CD1c-positive myeloid dendritic cell (primary cell): Measurements from ENCODE around the gene PLCL1.

ENCODE experiments used
- DNase-seq: peaks from one replicate; pipeline ENCODE4 v3.0.0-alpha.2; 2016; ENCODE audit errors: extremely low spot score

PLCL1 gene

DNA sequence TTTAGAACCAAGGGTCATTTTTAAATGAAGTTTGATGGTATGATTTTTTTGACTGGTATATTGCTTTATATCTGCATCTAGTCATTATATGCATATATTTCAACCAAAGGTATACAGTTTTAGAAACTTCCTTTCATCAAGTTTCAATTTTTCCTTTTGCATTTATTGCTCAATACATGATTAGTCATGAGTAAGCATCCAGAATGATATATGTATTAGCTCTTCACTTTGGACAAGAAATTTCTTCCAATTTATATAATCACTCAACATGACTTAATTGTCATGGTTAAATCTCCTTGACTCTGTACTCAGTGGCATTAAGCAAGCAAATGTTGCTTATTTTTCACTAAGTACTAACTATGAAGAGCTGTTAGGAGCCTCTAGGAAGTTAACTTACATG, 123.6 kb downstream of the PLCL1 start:
- no peak for DNase-seq

DNA sequence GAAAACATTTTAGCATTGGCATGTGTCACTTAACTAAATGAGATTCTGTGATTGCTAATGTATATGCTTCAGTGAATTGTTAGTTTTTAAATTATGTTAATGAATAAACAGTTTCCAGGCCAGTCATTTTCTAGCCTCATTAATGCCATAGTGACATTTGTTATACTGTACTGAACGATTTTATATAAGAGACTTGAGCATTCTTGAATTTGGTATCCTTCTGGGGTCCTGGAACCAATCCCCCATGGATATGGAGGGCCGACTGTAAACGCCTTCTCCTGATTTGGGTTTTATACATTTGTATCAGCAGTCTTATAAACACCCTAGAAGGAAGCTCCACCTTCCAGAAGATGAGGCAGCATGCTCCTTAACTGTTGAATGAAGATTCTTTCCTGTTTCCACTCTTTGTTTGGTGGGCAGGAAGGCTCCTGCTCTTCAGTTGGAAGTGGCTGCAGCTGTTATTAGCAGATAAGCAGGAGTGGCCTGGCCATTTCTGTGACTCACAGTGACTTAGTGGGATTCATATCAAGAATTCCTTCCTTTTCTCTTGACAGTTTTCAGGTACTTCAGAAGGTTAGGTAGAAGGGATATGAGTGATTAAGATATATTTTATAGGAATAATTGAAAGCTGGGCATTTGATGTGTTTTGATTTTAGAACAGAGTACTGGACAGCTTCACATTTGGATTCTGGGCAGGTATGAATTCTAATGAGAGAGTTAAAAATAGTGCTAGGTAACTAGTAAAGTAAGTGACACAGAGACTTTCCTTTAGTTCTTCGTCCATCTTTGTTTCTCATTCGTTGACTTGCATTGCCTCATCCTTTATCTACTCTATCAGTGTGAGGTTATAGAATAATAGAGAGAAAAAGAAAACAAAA, 124.9 kb downstream of the PLCL1 start:
- DNase-seq = no peak

DNA sequence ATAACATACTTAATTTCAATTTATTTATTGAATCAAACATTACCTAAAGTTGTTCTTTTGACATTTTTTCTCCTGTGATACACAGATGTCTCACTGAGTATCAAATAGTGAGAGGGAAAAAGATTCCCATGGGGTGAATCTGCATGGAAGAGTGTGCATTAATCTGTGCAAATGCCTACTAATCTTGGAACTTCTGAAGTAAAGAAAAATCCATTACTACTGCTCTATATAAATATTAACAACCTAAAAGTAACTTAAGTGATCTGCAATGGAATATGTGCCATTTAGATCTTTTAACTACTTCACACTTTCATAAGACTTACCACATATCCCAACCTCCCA, 125.5 kb downstream of the PLCL1 start:
- DNase-seq = no peak

DNA sequence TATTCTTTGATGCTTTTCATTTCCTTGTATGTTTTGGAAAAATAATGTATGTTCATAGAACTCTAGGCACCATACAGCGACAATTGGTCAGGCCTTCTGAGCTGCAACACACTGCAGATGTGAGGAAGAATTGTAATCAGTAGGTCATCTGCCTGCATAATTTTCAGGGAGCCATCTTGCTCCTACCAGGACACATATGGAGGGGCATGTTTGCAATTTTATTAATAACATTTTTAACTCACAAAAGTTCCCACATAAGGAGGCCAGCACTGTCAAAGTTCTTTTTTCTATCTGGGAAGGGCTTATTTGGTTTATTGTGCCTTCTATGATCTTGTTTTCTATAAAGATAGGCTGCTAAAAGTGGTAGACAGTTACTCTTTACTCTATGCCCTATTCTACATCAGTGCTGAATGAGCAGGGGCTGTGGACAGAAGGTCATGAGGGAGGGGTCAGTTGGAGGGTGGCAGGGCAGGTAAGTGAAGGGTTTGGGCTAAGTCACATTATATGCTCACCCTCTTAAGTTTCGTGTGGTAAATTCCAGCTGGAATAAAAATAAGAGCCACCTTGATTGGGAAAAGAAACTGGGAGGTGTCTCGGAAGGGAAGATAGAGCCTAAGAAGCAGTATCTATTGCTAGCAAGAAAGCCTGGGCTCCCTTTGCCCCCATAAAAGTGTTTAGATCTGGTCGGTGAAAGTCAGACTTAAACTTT, 126.3 kb downstream of the PLCL1 start:
- no peak for DNase-seq

DNA sequence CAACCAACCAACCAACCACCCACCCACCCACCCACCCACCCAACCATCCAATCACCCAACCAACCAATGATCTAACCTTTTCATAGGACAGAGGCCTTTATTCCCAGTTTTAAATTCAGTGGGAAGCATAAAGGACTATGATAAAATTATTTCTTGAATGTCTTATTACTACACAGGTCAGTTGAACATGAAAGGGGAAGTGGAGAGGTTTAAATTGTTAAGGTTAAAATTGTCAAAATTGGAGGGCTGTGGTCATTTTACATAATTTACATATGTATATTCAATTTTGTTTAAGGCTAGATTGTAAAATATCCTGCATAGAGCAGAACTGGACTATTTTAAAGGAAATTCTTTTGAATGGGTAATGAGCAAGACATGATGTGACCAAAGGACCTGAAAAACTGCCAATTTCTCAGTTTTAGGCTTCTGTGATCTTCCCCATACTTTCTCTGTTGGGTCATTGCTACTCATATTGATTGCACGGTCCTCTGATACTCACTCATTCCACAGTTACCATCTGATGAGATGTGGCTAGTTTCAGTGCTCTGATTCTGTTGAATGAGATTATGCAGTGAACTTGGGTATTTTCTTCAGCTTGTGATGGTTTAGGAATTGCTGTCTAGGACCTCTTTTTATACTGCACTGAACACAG, 127.4 kb downstream of the PLCL1 start:
- DNase-seq = no peak

DNA sequence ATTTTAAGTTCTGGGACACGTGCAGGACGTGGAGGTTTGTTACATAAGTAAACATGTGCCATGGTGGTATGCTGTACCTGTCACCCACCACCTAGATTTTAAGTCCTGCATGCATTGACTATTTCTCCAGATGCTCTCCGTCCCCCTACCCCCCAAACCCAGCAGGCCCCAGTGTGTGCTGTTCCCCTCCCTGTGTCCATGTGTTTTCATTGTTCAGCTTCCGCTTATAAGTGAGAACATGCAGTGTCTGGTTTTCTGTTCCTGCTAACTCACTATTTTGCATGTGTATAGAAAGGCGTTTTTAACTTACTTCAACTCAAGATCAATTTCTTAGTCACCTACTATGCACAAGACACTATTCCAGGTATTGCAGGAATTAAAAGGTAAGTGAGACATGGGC, 128.0 kb downstream of the PLCL1 start:
- DNase-seq = no peak

DNA sequence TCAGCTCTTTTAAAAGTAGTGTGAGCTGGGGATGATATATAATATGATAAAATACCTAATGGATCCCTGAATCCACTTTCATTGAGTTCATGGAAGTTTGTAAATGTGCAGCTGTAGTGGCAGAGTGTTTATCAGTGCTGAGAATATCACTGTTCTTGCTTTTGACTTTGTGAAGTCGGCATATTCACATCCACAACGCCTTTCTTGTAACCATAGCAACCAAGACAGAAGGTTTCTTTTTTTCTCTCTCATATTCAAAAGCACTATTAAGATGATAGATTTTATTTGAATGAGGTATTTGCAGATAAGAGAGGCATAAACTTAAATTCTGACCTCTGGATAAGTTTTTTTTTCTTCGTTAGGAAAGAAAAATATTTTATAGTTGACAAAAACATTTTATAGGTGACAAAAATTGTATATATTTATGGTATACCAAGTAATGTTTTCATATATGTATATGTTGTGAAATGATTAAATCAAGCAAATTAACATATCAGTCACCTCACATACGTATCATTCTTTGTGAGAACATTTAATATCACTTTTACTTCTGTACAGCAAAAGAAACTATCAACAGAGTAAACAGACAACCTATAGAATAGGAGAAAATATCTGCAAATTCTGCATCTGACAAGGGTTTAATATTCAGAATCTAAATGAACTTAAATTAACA, 130.0 kb downstream of the PLCL1 start:
- no peak for DNase-seq

DNA sequence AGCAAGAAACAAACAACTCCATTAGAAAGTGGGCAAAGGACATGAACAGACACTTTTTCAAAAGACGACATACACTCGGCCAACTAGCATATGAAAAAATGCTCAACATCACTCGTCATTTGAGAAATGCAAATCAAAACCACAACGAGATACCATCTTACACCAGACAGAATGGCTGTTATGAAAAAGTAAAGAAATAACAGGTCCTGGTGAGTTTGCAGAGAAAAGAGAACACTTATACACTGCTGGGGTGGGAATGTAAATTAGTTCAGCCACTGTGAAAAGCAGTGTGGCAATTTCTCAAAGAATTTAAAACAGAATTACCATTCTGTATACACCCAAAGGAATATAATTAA, 130.5 kb downstream of the PLCL1 start:
- DNase-seq = no peak

DNA sequence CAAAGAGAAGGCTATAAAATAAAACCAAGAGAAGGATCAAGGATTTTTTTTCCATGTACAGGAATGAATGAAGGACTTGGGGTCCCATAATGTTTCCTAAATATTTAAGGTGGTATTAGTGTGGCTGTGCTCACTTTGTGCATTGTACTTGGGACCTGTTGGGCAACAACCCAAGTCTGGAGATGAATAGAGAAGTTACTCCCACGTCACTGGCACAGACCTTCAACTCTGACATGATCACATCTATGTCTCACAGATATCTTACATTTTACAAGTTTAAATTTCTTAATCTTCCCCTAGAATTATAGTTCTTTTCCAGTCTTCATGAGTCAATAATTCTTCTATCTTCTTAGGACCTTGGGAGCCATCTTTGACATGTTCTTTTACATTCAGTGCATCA, 133.4 kb downstream of the PLCL1 start:
- DNase-seq = peak; percentile 54

DNA sequence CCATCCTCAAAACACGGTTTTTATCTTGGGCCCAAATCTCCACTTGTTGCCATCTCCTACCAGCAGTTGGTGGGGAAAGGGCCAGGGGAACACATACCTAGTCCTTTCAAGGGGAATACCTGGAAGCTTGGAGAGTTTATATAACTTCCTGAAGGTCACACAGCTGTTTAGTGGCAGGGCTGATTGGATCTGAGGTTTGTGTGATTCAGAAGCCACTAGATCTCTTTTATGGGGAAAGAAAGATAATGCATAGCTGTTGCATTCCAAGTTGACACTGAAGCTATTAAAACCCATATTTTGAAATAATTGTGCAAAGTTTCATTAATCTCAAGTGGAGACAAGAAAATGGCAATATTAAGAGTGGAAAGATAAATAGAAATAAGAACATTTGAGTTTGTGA, 134.2 kb downstream of the PLCL1 start:
- DNase-seq = no peak

DNA sequence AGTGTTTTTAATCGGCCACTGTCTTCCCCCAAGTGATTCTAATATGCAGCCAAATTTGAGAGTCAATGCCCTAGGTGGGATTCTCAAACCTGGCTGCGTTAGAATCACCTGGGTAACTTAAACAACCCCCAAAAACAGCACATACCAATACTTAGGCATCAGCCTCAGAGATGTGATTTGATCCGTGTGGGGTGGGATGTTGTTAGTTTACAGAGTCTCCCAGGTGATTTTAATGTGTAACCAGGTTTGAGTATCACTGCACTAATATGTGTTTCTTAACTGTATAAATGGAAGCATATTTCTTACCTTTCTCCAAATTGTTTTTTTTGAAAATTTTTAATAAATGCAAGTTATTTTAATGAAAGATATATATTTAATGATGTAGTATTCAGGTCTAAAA, 135.4 kb downstream of the PLCL1 start:
- DNase-seq = no peak

DNA sequence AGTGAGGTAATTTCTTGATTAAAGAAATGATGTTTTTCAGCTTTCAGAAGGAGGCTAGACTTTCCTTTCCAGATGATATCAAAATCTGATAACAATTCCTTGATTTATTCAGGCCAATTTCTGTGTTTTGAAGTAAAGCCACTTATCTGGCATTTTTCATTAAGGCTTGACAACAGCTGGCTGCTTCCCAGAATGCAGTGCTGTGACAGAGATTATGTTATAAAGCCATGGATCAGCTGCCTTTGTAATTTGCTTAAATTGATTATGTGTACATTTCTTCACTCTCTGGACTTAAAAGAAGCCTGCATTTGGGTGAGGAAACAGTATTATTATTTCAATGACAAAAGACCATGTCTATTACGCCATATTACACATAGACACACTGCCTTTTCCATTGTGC, 136.0 kb downstream of the PLCL1 start:
- no peak for DNase-seq

DNA sequence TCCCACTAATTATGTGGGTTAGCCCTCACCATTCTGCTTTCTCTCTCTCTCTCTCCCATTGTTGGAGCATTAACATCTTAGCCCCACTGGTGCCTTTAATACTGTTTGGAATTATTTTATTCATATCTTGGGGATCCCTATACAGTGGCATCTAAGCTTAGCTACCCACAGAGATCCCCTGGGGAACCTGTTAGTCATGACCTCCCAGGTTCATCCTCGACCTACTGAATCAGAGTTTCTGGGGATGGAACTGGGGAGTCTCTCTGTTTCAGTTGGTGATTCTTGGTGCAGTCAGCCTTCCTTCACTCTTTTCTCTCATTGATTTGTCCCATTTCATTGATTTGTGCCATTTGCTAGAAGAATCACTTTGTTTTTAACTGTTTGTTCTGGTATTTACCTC, 137.3 kb downstream of the PLCL1 start:
- no peak for DNase-seq

DNA sequence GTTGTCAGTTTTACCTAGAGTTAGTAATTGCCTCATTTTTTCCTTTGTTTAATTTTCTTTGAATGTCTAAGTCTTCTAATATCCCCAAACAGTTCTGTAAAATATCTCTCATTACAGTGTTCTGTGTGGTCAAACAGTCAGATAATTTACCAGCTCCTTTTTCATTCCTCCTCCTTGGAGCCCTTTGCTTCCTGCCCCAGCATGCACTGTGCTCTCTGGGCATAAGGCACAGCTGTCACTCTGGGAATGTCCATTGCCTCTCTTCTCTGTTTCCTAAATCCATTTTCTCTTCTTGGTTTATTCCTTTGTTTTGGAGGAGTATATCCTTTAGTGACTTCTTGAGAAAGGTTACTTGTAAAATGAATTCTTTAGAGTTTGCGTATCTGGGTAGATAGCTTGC, 139.3 kb downstream of the PLCL1 start:
- DNase-seq = no peak

DNA sequence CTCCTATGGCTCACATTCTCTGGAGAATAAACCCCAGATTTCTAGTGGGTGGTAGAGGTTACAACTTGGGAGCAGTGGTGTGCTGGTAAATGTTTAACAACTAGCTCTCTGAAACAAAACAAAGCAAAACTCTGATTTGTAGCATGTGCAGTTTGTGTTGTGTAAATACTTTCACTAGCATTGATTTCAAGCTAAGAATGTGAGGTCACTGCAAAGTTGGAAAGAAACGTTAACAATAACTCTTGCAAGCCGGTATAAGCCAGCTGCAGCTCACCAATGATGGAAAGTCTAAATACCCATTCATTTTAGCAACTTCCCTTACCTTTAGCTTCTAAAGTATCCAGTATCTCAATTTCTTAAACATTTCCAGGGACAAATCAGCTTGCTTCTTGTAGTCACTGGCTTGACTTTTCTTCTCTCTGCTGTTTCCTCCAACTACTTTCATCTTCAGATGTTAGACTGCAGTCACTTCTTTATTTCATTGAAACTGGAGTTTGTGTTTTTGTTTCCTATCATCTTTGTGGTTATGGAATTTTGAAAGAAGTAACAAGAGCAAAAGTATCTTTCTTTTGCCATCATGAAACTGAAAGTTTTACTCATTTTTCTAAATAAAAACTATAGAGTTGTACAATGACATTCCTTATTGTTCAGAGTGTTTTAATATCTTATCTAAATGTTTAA, 140.2 kb downstream of the PLCL1 start:
- no peak for DNase-seq

DNA sequence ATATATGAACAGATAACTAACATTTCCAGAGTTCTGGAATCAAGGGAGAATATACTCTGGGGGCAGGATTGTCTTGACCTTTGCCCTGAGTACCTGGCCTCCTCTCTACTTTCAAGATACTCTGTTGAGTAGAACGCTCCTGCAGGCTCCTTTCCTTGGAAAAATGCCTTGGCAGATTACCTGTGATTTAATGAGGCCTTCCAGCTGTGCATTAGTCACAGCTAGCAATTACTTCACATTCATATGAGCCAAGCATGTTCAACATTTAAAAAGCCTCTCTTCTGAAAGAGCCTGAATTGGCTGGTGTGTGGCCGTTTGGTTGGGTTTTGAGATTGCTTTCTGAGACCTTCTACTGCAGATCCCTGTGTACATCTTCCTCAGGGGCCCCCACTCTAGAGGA, 142.2 kb downstream of the PLCL1 start:
- no peak for DNase-seq

DNA sequence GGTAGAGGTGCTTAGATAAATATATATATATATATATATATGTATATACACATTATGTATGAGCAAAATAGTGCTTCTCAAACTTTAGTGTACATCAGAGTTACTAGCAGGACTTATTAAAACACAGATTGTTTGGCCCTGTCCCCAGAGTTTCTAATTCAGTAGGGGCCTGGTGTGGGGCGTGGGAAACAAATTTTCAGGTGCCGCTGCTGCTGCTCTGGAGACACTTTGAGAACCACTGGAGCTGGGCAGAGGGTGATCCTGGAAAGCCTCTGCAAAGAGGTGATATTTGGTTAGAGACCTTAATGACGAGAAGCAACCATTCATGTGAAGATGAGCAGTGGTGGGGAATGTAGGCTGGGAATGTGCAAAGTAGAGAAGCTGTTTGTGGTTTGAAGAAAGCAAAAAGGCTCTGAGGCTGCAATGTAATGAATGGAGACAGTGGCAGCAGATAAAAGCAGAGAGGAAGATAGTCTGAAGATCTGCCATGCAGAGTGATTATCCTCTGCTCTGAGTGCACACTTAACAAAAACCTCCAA, 142.9 kb downstream of the PLCL1 start:
- no peak for DNase-seq

DNA sequence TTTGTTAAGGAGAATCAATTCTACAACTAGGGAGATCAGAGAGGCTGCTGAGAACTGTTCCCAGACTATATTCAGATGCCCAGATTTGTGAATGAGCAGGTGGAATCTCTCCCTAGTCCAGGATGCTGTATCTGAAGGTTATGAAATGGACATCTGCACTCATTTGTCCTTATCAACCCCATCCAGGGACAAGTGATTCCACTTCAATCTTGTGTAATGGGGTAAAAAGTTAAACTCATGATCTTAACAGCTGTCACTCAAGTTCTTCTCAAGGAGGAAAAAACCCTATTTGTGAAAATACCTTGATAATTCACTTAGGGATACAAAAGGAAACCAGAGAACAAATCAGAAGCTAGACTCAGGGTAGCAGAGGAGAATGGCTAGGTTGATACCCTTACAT, 144.8 kb downstream of the PLCL1 start:
- DNase-seq = no peak

DNA sequence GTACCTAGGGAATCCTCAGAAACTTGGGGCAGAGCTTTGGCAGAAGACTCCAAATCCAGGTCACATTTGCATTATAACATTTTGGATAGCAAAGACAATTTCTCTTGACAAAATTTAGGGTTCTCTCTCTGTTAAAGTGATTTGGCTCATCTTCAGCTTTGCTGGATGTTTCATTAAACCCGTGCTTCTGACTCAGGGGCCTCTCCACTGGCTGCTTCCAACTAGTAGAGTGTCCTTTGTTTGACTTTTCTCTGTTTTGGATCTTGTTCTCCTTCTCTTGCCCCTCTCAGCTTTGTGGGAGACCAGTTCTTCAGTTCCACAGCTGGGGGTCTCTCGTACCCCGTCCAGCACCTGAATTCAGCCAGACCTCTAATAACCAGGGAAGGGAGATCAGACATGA, 145.6 kb downstream of the PLCL1 start:
- no peak for DNase-seq

DNA sequence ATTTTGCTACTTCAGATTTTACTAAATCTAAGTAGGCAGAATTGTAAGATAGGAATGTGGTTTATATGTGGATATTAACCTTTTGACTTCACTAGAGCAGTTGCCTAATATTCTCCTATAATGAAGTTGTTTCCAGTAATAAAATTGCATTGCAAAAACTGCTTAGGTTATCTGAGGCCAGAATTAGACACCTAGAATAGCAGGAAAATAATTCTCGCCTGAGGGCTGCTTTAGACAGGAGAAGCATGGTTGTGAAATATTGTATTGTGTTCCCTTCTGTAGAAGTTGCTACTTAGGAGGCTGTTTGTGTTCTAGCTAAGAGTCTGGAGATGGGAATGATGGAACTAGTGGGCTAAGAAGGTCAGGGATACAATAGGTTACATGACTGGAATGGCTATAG, 146.3 kb downstream of the PLCL1 start:
- DNase-seq = no peak

DNA sequence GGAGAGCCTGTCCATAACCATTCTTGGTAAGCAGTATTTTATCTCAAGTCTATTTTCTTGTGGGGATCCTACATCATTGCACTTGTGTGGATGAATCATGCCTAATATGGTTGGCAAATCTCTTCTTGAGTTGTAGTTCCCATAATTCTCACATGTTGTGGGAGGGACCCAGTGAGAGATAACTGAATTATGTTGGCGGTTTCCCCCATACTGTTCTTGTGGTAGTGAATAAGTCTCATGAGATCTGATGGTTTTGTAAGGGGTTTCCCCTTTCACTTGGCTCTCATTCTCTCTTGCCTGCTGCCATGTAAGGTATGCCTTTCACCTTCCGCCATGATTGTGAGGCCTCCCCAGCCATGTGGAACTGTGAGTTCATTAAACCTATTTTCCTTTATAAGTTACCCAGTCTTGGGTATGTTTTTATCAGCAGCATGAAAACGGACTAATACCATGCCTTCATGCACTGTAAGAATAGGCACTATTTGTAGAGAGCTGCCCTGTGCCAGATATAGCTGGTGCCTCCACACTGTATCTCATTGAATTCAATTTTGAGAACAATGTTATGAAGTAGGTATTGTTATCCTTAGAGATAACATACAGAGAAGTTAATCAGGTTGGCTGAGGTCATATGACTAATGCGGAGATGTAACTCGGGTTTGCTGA, 148.3 kb downstream of the PLCL1 start:
- DNase-seq = peak; percentile 31
